Measurements from ENCODE around the gene COQ7. TPM values are rescaled to one million over a fixed set of nuclear protein-coding genes. Genes with fewer than 3 reads are reported as not detected.

COQ7 gene
- total and polyA plus RNA-seq, 2 of the 4 experiments (the other 2 are of a cell fraction), result 10.9 to 13.6 TPM

DNA sequence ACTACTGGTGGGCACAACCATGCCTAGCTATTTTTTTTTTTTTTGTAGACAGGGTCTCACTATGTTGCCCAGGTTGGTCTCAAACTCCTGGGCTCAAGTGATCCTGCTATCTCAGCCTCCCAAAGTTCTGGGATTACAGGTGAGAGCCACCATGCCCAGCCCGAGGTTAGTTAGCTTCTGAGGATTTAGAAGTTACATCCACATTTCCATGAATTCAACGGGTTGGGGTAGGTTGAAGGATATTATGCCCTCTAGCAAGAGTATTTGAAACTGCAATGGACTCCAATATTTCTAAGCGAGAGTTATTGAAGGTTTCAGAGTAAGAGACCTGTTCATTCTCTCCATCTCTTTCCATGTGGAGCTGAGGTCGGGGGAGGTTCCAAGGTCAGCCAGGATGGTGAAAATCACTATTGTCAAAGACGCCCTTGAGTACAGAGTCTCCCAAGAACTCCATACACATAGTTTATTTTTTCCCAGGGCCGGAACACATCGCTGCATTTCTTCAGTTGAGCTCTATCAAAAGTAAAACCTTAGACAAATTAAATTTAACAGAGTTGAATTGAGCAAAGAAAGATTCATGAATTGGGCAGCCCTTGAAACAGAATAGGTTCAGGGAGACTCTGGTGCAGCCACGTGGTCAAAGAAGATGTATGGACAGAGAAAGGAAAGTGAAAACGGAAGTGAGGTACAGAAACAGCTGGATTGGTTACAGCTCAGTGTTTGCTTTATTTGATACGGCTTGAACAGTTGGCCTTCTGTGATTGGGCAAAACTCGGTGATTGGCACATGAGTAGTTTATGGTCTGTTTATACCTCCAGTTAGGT is 27.3 kb downstream of the COQ7 start (continued):
- no peak for TF ChIP-seq MAZ (IDR thresholded peaks at IDR 0.05; ENCODE audit: borderline replicate concordance, low read depth, low read length)

DNA sequence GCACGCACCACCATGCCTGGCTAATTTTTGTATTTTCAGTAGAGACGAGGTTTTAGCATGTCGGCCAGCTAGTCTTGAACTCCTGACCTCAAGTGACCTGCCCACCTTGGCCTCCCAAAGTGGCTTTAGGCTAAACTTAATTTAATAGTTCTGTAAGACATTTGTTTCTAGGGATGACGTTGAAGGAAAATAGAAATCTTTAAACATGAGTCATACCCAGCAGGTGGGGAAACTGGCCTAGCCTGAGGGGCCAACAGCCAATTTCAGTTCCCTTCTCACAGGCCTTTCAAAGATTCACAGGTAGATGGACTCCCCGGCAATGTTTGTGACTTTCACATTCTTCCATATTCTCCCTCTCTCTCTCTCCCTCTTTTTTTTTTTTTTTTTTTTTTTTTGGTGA is 28.2 kb downstream of the COQ7 start:
- Histone ChIP-seq H2BK15ac (ENCODE audit: low read depth, low read length) (no peak overlapping the region), H3K9ac (ENCODE audit: low read depth, low read length) (no peak overlapping the region), H3K4me3 (ENCODE audit: insufficient read depth, low read depth, low read length) (no peak overlapping the region), H2AFZ (replicated peaks; ENCODE audit: low read length, poor library complexity) (no peak overlapping the region), H2AK9ac (replicated peaks; ENCODE audit: low read depth, low read length, poor library complexity) (no peak overlapping the region), H3K18ac (ENCODE audit: low read depth, low read length) (no peak overlapping the region), H3K79me1 (ENCODE audit: low read depth in 1 of 2, low read length in 2 of 2) (no peaks in the 10 kb centered on the region), H3K23ac (ENCODE audit: low read depth, low read length) (no peak overlapping the region), H3K9me3 (ENCODE audit: control insufficient read depth, insufficient read depth, low read length) (peaks cover 8% of the 10 kb centered on the region), H3K36me3 (ENCODE audit: control insufficient read depth, insufficient read depth, low read length) (no peaks in the 10 kb centered on the region), H2BK5ac (ENCODE audit: low read depth, low read length, poor library complexity, severe bottlenecking) (no peak overlapping the region), H3K27me3 (ENCODE audit: control insufficient read depth, insufficient read depth, low read length) (no peaks in the 10 kb centered on the region), H4K20me1 (ENCODE audit: insufficient read depth, low read length) (no peaks in the 10 kb centered on the region), H2BK120ac (ENCODE audit: low read depth, low read length) (no peak overlapping the region), H3K9me1 (ENCODE audit: insufficient read depth, low read length) (peaks cover 2% of the 10 kb centered on the region), H3K14ac (replicated peaks; ENCODE audit: low read depth, low read length) (no peak overlapping the region), H3K4me1 (ENCODE audit: control insufficient read depth, insufficient read depth, low read length) (peaks cover 4% of the 10 kb centered on the region; the same call in 1 of the 2 replicates), H4K8ac (ENCODE audit: low read depth in 2 of 2, low read length in 2 of 2) (no peak overlapping the region), H3K4ac (ENCODE audit: low read depth, low read length) (no peak overlapping the region), H4K91ac (ENCODE audit: insufficient read depth, low read depth, low read length) (no peak overlapping the region), H2BK20ac (ENCODE audit: low read depth, low read length) (no peak overlapping the region), H3K27ac (ENCODE audit: insufficient read depth, low read length) (no peak overlapping the region), H3K56ac (ENCODE audit: extremely low read depth, insufficient read depth, low read length) (no peak overlapping the region), H2AK5ac (ENCODE audit: low read depth, low read length) (no peak overlapping the region), H4K5ac (ENCODE audit: low read depth, low read length) (no peak overlapping the region), H3K4me2 (ENCODE audit: low read depth, low read length) (no peak overlapping the region)
- no TSS peak for BruUV-seq (replicated peaks)
- dilution Hi-C loops (cut with HindIII; ENCODE audit: low sequenced_read_pairs, unreplicated experiment), result no loop called here
- ATAC-seq (ENCODE audit: low read depth) (no peak), DNase-seq (no peak)
- TF ChIP-seq SMC3 (IDR thresholded peaks at IDR 0.05; ENCODE audit: low read depth, low read length) (no peak), RCOR1 (IDR thresholded peaks at IDR 0.05; ENCODE audit: insufficient replicate concordance, low read length) (no peak), MAFK (IDR thresholded peaks at IDR 0.05; ENCODE audit: low read depth, low read length) (no peak), MAZ (IDR thresholded peaks at IDR 0.05; ENCODE audit: borderline replicate concordance, low read depth, low read length) (no peak), FOS (IDR thresholded peaks at IDR 0.05; ENCODE audit: low read depth, low read length) (no peak), RAD21 (IDR thresholded peaks at IDR 0.05; ENCODE audit: low read length) (no peak), MXI1 (IDR thresholded peaks at IDR 0.05; ENCODE audit: borderline replicate concordance, low read depth, low read length) (no peak), NFE2L2 (IDR thresholded peaks at IDR 0.05; ENCODE audit: low read depth, low read length) (no peak), CEBPB (IDR thresholded peaks at IDR 0.05; ENCODE audit: low read depth, low read length) (no peak), RFX5 (IDR thresholded peaks at IDR 0.05; ENCODE audit: low read depth, low read length) (no peak)
- TF ChIP-seq, protein P1, sequence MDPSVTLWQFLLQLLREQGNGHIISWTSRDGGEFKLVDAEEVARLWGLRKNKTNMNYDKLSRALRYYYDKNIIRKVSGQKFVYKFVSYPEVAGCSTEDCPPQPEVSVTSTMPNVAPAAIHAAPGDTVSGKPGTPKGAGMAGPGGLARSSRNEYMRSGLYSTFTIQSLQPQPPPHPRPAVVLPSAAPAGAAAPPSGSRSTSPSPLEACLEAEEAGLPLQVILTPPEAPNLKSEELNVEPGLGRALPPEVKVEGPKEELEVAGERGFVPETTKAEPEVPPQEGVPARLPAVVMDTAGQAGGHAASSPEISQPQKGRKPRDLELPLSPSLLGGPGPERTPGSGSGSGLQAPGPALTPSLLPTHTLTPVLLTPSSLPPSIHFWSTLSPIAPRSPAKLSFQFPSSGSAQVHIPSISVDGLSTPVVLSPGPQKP (IDR thresholded peaks at IDR 0.05; ENCODE audit: borderline replicate concordance, low read depth, low read length), result no peak
- 81% methylated on average over 3 of the region's 5 CpGs; no CpG with 5 or more reads in 1 of the 2 experiments for WGBS, 2 experiments (ENCODE audit: extremely low coverage in 2 of 2, insufficient read length in 1 of 2)
- intact Hi-C loops (cut with micrococcal nuclease), result no loop called here
- in situ Hi-C loops (cut with MboI; ENCODE audit: low sequenced_read_pairs), result no loop called here
- ChIA-PET CTCF (interaction anchor here (1.7 kb wide), 1 partner anchor 37 kb away, joined by 3 read pairs; no protein-coding TSS in a partner anchor), POLR2A (ENCODE audit: unreplicated experiment) (no interaction called here)
